Mesothelial cell of epicardium (in vitro differentiated cells): ENCODE data around the gene CELF2. TPM values are rescaled to one million over a fixed set of nuclear protein-coding genes. Genes with fewer than 3 reads are reported as not detected.

Source experiments
- DNase-seq, 2 experiments: peaks; one replicate each; pipeline ENCODE4 v3.0.0; 2021; ENCODE audit warnings: low spot score in 2 of 2; ENCODE audit not compliant: unreplicated experiment in 2 of 2
- H3K27ac Mint-ChIP-seq: 2 replicates; pipeline ENCODE4 v1.8.0; 2021; ENCODE audit warnings: mixed read lengths
- H3K27me3 Mint-ChIP-seq: 2 replicates; pipeline ENCODE4 v1.8.0; 2021; ENCODE audit warnings: low read depth, mixed read lengths
- H3K36me3 Mint-ChIP-seq: 2 replicates; pipeline ENCODE4 v1.8.0; 2021; ENCODE audit warnings: mixed read lengths
- H3K4me1 Mint-ChIP-seq: 2 replicates; pipeline ENCODE4 v1.8.0; 2021; ENCODE audit warnings: mixed read lengths
- H3K4me3 Mint-ChIP-seq: 2 replicates; pipeline ENCODE4 v1.8.0; 2021; ENCODE audit warnings: mild to moderate bottlenecking, moderate library complexity, mixed read lengths
- H3K9me3 Mint-ChIP-seq: 2 replicates; pipeline ENCODE4 v1.8.0; 2021; ENCODE audit warnings: mixed read lengths
- total RNA-seq: library from RNA; stranded (reverse); gene quantifications from 3 replicates; pipeline ENCODE4 v1.2.1, GENCODE V29; 2021
- TF ChIP-seq, protein P1 (sequence below): fragments of 200-600 bp; sonication (generic); IDR thresholded peaks from one replicate; pipeline ENCODE4 v1.5.0; 2021; ENCODE audit warnings: antibody characterized with exemption; ENCODE audit not compliant: unreplicated experiment

Gene CELF2
- total RNA-seq, 1 donor from 2014 or later: 24.0 TPM

- DNase-seq: no peak
- no peak overlapping the region for H3K27ac Mint-ChIP-seq
- H3K36me3 Mint-ChIP-seq: no peaks in the 10 kb centered on the region
- peaks cover 67% of the 10 kb centered on the region for H3K4me1 Mint-ChIP-seq
- peaks cover 3% of the 10 kb centered on the region for H3K27me3 Mint-ChIP-seq
- TF ChIP-seq, protein P1, sequence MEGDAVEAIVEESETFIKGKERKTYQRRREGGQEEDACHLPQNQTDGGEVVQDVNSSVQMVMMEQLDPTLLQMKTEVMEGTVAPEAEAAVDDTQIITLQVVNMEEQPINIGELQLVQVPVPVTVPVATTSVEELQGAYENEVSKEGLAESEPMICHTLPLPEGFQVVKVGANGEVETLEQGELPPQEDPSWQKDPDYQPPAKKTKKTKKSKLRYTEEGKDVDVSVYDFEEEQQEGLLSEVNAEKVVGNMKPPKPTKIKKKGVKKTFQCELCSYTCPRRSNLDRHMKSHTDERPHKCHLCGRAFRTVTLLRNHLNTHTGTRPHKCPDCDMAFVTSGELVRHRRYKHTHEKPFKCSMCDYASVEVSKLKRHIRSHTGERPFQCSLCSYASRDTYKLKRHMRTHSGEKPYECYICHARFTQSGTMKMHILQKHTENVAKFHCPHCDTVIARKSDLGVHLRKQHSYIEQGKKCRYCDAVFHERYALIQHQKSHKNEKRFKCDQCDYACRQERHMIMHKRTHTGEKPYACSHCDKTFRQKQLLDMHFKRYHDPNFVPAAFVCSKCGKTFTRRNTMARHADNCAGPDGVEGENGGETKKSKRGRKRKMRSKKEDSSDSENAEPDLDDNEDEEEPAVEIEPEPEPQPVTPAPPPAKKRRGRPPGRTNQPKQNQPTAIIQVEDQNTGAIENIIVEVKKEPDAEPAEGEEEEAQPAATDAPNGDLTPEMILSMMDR: no peak
- no peak overlapping the region for H3K4me3 Mint-ChIP-seq
- H3K9me3 Mint-ChIP-seq: peaks cover 3% of the 10 kb centered on the region
Measured at GRCh38 chr10:11143242-11143641, 125.6 kb downstream of the CELF2 start.

GRCh38 chr10:11144626-11145494, 127.2 kb downstream of the CELF2 start:
- H3K4me3 Mint-ChIP-seq: no peak overlapping the region
- TF ChIP-seq, protein P1: no peak
- DNase-seq: no peak
- peaks cover 3% of the 10 kb centered on the region for H3K9me3 Mint-ChIP-seq
- H3K36me3 Mint-ChIP-seq: no peaks in the 10 kb centered on the region
- H3K27me3 Mint-ChIP-seq: no peaks in the 10 kb centered on the region
- peaks cover 74% of the 10 kb centered on the region for H3K4me1 Mint-ChIP-seq
- H3K27ac Mint-ChIP-seq: peak overlapping the region; percentile 54

- no peaks in the 10 kb centered on the region for H3K36me3 Mint-ChIP-seq
- H3K9me3 Mint-ChIP-seq: peaks cover 3% of the 10 kb centered on the region
- TF ChIP-seq, protein P1: no peak
- H3K27ac Mint-ChIP-seq: peak overlapping the region; percentile 54
- H3K27me3 Mint-ChIP-seq: peaks cover 4% of the 10 kb centered on the region
- no peak for DNase-seq
- H3K4me1 Mint-ChIP-seq: peaks cover 80% of the 10 kb centered on the region
- no peak overlapping the region for H3K4me3 Mint-ChIP-seq
Measured at GRCh38 chr10:11145495-11145855, 127.8 kb downstream of the CELF2 start.

DNA sequence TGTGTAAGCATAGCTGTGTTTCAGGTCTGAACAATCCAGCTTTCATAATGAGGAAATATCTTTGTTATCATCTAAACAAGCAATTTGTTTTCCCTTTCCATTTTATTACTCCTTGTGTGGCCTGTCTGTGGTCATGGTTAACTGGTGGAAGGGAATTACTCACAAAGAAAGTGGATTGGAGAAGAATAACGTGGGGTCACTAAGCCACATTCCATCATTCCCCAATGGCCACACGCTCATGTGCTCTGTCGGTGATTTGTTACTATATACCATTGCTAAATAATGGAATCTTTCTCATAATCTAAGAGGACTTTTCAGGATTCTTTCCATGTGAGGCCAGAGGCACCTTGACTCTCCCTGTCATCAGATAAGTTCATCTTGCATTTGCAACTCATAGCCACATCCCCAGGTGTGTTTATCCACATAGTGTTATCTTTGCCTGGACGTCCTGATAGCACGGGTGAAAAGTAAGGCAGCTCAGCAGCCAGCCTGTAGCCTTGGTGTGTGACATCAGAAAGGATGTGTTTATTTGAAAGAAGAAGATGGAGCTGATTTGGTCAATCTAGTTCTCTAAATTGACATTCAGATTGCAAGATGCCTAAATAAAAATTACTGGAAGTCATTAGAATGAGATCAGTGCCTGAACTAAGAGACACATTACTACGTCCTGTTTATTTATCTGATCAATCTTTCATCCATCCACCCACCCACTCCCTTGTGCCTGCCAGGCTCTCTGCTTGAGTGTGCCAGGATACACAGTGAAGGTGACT, 128.9 kb downstream of the CELF2 start:
- TF ChIP-seq, protein P1: no peak
- Mint-ChIP-seq H3K4me3 (no peak overlapping the region), H3K9me3 (peaks cover 3% of the 10 kb centered on the region), H3K4me1 (peaks cover 76% of the 10 kb centered on the region), H3K27ac (no peak overlapping the region), H3K27me3 (peaks cover 10% of the 10 kb centered on the region), H3K36me3 (no peaks in the 10 kb centered on the region)
- no peak for DNase-seq

GRCh38 chr10:11147722-11148121, 130.1 kb downstream of the CELF2 start:
- H3K9me3 Mint-ChIP-seq: no peaks in the 10 kb centered on the region
- peaks cover 70% of the 10 kb centered on the region for H3K4me1 Mint-ChIP-seq
- TF ChIP-seq, protein P1: no peak
- H3K4me3 Mint-ChIP-seq: no peak overlapping the region
- no peak for DNase-seq
- peak overlapping the region; percentile 69 for H3K27ac Mint-ChIP-seq
- H3K27me3 Mint-ChIP-seq: peaks cover 13% of the 10 kb centered on the region
- no peaks in the 10 kb centered on the region for H3K36me3 Mint-ChIP-seq
